PC-9 (cell line): ENCODE measurements around the gene CHTF18. TPM values are rescaled to one million over a fixed set of nuclear protein-coding genes. Genes with fewer than 3 reads are reported as not detected.

Source experiments
- BruUV-seq: library from RNA; stranded (reverse); fragments of 400-500 nt; replicated peaks from 2 replicates; lab custom pipeline; 2021; lab: Mats Ljungman, UMichigan
- CTCF ChIA-PET: fragments of 300-600 bp; sonication (Branson Sonifier 250); formaldehyde crosslinking; loops from one replicate; lab custom pipeline; 2022; ENCODE audit warnings: antibody characterized with exemption; lab: Charles Lee
- POLR2A ChIA-PET: fragments of 300-600 bp; sonication (Branson Sonifier 250); formaldehyde crosslinking; loops from one replicate; lab custom pipeline; 2022; ENCODE audit warnings: antibody characterized with exemption; ENCODE audit not compliant: unreplicated experiment; lab: Charles Lee
- DNase-seq, 2 experiments: peaks; one replicate each; pipeline versions ENCODE4 v3.0.0 to v3.0.0-alpha.2; 2015 to 2022; ENCODE audit warnings: mixed read lengths in 1 of 2
- H2AFZ ChIP-seq: fragments of 200-600 bp; sonication (generic); 2 replicates; pipeline ENCODE4 v1.8.1; 2017; ENCODE audit warnings: antibody characterized with exemption
- H3F3A ChIP-seq: fragments of 200-600 bp; sonication (generic); 2 replicates; pipeline ENCODE4 v1.8.1; 2017; ENCODE audit warnings: antibody characterized with exemption, mild to moderate bottlenecking, low read depth; ENCODE audit not compliant: insufficient read depth
- H3K27ac ChIP-seq: fragments of 200-600 bp; sonication (generic); 2 replicates; pipeline ENCODE4 v1.6.1; 2016; ENCODE audit warnings: mixed run types
- H3K27me3 ChIP-seq: fragments of 200-600 bp; sonication (generic); 2 replicates; pipeline ENCODE4 v1.6.1; 2016; ENCODE audit warnings: low read depth, mixed run types; ENCODE audit not compliant: insufficient read depth
- H3K36me3 ChIP-seq: fragments of 200-600 bp; sonication (generic); 2 replicates; pipeline ENCODE4 v1.6.1; 2016; ENCODE audit warnings: low read depth, mixed run types
- H3K4me1 ChIP-seq: fragments of 200-600 bp; sonication (generic); replicated peaks from 2 replicates; pipeline ENCODE4 v1.6.1; 2016; ENCODE audit warnings: mixed run types; ENCODE audit not compliant: insufficient read depth
- H3K4me2 ChIP-seq: fragments of 200-600 bp; sonication (generic); 2 replicates; pipeline ENCODE4 v1.6.1; 2017; ENCODE audit warnings: mixed run types
- H3K4me3 ChIP-seq: fragments of 200-600 bp; sonication (generic); 2 replicates; pipeline ENCODE4 v1.6.1; 2016; ENCODE audit warnings: mixed run types
- H3K79me2 ChIP-seq: fragments of 200-600 bp; sonication (generic); 2 replicates; pipeline ENCODE4 v1.6.1; 2017; ENCODE audit warnings: low read depth, mixed run types
- H3K9me2 ChIP-seq: fragments of 200-600 bp; sonication (generic); 2 replicates; pipeline ENCODE4 v1.8.1; 2017; ENCODE audit warnings: mild to moderate bottlenecking; ENCODE audit not compliant: insufficient read depth
- H3K9me3 ChIP-seq: fragments of 200-600 bp; sonication (generic); 2 replicates; pipeline ENCODE4 v1.8.1; 2016; ENCODE audit warnings: low read depth; ENCODE audit not compliant: insufficient read depth
- H4K20me1 ChIP-seq: fragments of 200-600 bp; sonication (generic); 2 replicates; pipeline ENCODE4 v1.8.1; 2017; ENCODE audit not compliant: insufficient read depth
- CTCF ChIP-seq: fragments of 200-600 bp; sonication (generic); conservative IDR thresholded peaks from 2 replicates; pipeline ENCODE4 v1.6.1; 2017; ENCODE audit warnings: mixed run types, antibody characterized with exemption, mild to moderate bottlenecking, moderate library complexity
- EZH2 ChIP-seq: fragments of 200-600 bp; sonication (generic); IDR thresholded peaks from 2 replicates; pipeline ENCODE4 v1.8.0; 2017; ENCODE audit warnings: antibody characterized with exemption, low read depth
- intact Hi-C: fragments of 100-400 bp; cut with micrococcal nuclease; formaldehyde crosslinking; loops from one replicate; pipeline ENCODE4 v1.10.0; 2022; ENCODE audit not compliant: unreplicated experiment
- total RNA-seq: library from RNA; stranded (reverse); gene quantifications from 2 replicates; pipeline ENCODE4 v1.2.3, GENCODE V29; 2021

Gene CHTF18
- total RNA-seq, 1 experiment from 2014 or later = 67.7 TPM

DNA sequence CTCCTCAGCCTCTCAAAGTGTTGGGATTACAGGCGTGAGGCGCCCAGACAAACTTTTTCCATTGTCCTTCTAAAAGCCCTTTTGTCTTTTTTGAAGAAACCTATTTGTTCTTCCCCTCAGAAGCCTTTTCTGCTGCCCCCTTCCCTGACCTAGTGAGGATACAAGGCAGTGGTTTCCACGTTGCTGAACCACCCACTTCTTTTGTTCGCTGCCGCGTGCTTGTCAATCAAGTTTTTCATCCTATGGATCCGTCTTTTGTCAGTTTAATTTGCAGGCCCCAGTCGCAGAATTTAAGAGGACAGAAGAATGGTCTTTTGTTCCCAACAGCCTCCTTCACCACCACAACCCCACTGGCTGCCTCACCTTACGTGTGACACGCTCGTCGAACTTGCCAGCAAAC, 32.3 kb downstream of the CHTF18 start:
- Histone ChIP-seq H3K4me3 (no peak overlapping the region), H3K27me3 (peaks cover 77% of the 10 kb centered on the region), H3K36me3 (no peaks in the 10 kb centered on the region), H2AFZ (no peak overlapping the region), H3K9me2 (no peaks in the 10 kb centered on the region), H3K4me1 (no peaks in the 10 kb centered on the region), H3K79me2 (no peaks in the 10 kb centered on the region), H4K20me1 (no peaks in the 10 kb centered on the region), H3K27ac (no peak overlapping the region), H3K4me2 (no peak overlapping the region), H3F3A (no peaks in the 10 kb centered on the region), H3K9me3 (no peaks in the 10 kb centered on the region)
- no peak for DNase-seq
- ChIA-PET POLR2A (no interaction called here), CTCF (no interaction called here)
- intact Hi-C loops = no loop called here
- no TSS peak for BruUV-seq
- TF ChIP-seq EZH2 = no peak

DNA sequence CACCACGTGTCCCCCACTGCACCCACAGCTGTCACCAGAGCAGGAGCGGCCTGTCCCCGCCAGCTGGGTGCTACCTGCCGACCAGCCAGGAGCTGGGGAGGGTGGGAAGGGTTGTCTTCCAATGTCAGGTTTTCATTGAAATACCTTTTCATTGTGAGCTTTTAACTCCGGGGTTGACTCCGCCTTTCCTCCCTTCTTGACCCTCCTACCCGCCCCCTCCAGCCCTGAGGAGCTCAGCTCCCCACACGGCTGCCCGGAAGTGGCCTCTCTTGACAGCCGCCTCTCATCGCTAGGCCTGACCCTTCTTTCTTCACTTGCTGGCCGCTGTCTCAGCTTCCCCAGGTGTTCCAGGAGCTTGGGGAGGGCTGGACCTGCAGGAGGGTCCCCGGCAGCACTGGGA, 33.3 kb downstream of the CHTF18 start:
- Histone ChIP-seq H3K4me1 (no peaks in the 10 kb centered on the region), H3F3A (no peaks in the 10 kb centered on the region), H2AFZ (no peak overlapping the region), H3K27me3 (peaks cover 84% of the 10 kb centered on the region), H3K4me3 (no peak overlapping the region), H3K9me2 (no peaks in the 10 kb centered on the region), H3K9me3 (no peaks in the 10 kb centered on the region), H4K20me1 (no peaks in the 10 kb centered on the region), H3K27ac (no peak overlapping the region), H3K4me2 (no peak overlapping the region), H3K79me2 (no peaks in the 10 kb centered on the region), H3K36me3 (no peaks in the 10 kb centered on the region)
- no peak for TF ChIP-seq EZH2
- no peak for TF ChIP-seq CTCF
- ChIA-PET POLR2A (interaction anchor here (0.5 kb wide), 1 partner anchor 69 kb away, joined by 3 read pairs; no protein-coding TSS in a partner anchor), CTCF (no interaction called here)
- DNase-seq = no peak
- intact Hi-C loops = no loop called here
- no TSS peak for BruUV-seq

DNA sequence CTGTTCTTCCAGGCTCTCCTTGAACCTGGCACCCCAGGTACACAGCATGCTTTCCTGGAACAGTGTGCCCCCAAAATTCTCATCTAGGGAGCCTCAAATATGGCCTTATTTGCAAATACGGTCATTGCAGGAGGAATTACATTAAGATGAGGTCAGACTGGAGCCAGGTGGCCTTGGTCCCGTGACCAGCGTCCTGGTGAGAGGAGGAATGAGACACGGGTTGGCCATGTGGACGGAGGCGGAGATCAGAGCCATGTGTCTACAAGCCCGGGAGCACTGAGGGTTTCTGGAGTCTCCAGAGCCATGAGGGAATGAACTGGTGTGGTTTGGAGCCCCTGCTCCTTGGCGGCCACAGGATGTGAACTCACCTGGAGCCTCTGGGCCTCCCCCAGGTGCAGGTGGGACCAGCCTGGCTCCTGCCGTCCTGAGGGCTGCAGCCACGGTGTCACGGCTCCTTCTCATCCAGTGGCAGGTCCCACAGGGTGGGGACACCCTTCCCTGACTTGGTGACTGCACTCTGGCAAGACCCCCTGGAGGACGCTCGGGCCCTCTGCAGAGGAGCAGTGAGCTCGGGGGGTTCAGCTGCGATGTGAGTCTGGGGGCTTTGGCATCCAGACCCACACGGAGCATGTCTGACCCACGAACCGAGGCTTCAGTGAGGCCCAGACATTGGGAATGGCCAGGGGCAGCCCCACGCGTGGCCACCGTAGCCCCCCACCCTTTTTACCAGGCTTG, 33.9 kb downstream of the CHTF18 start:
- no peak for DNase-seq
- Histone ChIP-seq H3K79me2 (no peaks in the 10 kb centered on the region), H2AFZ (no peak overlapping the region), H3K4me3 (no peak overlapping the region), H3K36me3 (no peaks in the 10 kb centered on the region), H4K20me1 (no peaks in the 10 kb centered on the region), H3K9me2 (no peaks in the 10 kb centered on the region), H3K4me1 (no peaks in the 10 kb centered on the region), H3K4me2 (no peak overlapping the region), H3K9me3 (no peaks in the 10 kb centered on the region), H3K27ac (no peak overlapping the region), H3K27me3 (peaks cover 90% of the 10 kb centered on the region), H3F3A (no peaks in the 10 kb centered on the region)
- intact Hi-C loops = no loop called here
- BruUV-seq = no TSS peak
- no peak for TF ChIP-seq CTCF
- TF ChIP-seq EZH2 = no peak
- ChIA-PET CTCF (no interaction called here), POLR2A (no interaction called here)

GRCh38 chr16:822909-823297, 34.5 kb downstream of the CHTF18 start:
- CTCF ChIA-PET = no interaction called here
- no peak overlapping the region for H3K27ac ChIP-seq
- POLR2A ChIA-PET = no interaction called here
- H3K36me3 ChIP-seq = no peaks in the 10 kb centered on the region
- intact Hi-C loops = no loop called here
- no peaks in the 10 kb centered on the region for H3K79me2 ChIP-seq
- BruUV-seq = no TSS peak
- H3F3A ChIP-seq = no peaks in the 10 kb centered on the region
- no peaks in the 10 kb centered on the region for H3K9me3 ChIP-seq
- DNase-seq = no peak
- H3K4me3 ChIP-seq = no peak overlapping the region
- no peaks in the 10 kb centered on the region for H4K20me1 ChIP-seq
- no peaks in the 10 kb centered on the region for H3K4me1 ChIP-seq
- H2AFZ ChIP-seq = no peak overlapping the region
- H3K9me2 ChIP-seq = no peaks in the 10 kb centered on the region
- H3K4me2 ChIP-seq = no peak overlapping the region
- H3K27me3 ChIP-seq = peaks cover 95% of the 10 kb centered on the region
- TF ChIP-seq EZH2 = no peak
- no peak for TF ChIP-seq CTCF
